ENCODE results near the gene NDE1.

GRCh38 chr16:15642557-15643047, 7.4 kb upstream of the NDE1 start:
- TF ChIP-seq, protein P1, sequence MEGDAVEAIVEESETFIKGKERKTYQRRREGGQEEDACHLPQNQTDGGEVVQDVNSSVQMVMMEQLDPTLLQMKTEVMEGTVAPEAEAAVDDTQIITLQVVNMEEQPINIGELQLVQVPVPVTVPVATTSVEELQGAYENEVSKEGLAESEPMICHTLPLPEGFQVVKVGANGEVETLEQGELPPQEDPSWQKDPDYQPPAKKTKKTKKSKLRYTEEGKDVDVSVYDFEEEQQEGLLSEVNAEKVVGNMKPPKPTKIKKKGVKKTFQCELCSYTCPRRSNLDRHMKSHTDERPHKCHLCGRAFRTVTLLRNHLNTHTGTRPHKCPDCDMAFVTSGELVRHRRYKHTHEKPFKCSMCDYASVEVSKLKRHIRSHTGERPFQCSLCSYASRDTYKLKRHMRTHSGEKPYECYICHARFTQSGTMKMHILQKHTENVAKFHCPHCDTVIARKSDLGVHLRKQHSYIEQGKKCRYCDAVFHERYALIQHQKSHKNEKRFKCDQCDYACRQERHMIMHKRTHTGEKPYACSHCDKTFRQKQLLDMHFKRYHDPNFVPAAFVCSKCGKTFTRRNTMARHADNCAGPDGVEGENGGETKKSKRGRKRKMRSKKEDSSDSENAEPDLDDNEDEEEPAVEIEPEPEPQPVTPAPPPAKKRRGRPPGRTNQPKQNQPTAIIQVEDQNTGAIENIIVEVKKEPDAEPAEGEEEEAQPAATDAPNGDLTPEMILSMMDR (IDR thresholded peaks at IDR 0.05; ENCODE audit: low read length), result peak; percentile 71
- TF ChIP-seq EZH2 (IDR thresholded peaks at IDR 0.05; ENCODE audit: borderline replicate concordance, low read length), result no peak
